DND-41 (cell line): ENCODE data around the gene GPATCH3.
"Not testable (repeated sequence)": the region's sequence is repeated elsewhere in the genome, so short reads cannot be mapped to it uniquely, and the experiment has no call there.

ENCODE experiments used
- ATAC-seq: fragments of 200-7000 bp; cut with Tn5 transposase; 3 replicates; pipeline ENCODE4 v1.9.1; 2021; ENCODE audit warnings: low read depth; ENCODE audit not compliant: insufficient read depth
- DNase-seq: peaks from one replicate; pipeline ENCODE4 v3.0.0-alpha.2; 2020
- H2AFZ ChIP-seq: 2 replicates; pipeline ENCODE4 v1.6.0; 2012; ENCODE audit warnings: low read depth, low read length
- H3K27ac ChIP-seq: 2 replicates; pipeline ENCODE4 v1.5.1; 2012; ENCODE audit warnings: low read length, inconsistent platforms
- H3K27me3 ChIP-seq: fragments of 200-600 bp; sonication (generic); 2 replicates; pipeline ENCODE4 v1.6.0; 2012; ENCODE audit warnings: low read length, mild to moderate bottlenecking, inconsistent platforms; ENCODE audit not compliant: insufficient read depth, poor library complexity
- H3K36me3 ChIP-seq: 2 replicates; pipeline ENCODE4 v1.5.1; 2012; ENCODE audit warnings: low read length, inconsistent platforms; ENCODE audit not compliant: insufficient read depth
- H3K4me1 ChIP-seq: 2 replicates; pipeline ENCODE4 v1.5.1; 2012; ENCODE audit warnings: mild to moderate bottlenecking, low read length; ENCODE audit not compliant: insufficient read depth
- H3K4me2 ChIP-seq: 2 replicates; pipeline ENCODE4 v1.6.0; 2012; ENCODE audit warnings: mild to moderate bottlenecking, moderate library complexity, low read length, inconsistent platforms; ENCODE audit not compliant: insufficient read depth
- H3K4me3 ChIP-seq, 2 experiments: fragments of 200-600 bp in 1 of 2; shearing (Covaris generic) in 1 of 2; 2 replicates each; pipeline ENCODE4 v1.5.1; 2012 to 2016; ENCODE audit warnings: inconsistent platforms in 2 of 2, low read length in 2 of 2, mild to moderate bottlenecking in 2 of 2, low read depth in 1 of 2, moderate library complexity in 1 of 2
- H3K79me2 ChIP-seq: 2 replicates; pipeline ENCODE4 v1.6.0; 2012; ENCODE audit warnings: low read length, inconsistent platforms; ENCODE audit not compliant: insufficient read depth
- H3K9ac ChIP-seq: 2 replicates; pipeline ENCODE4 v1.6.0; 2012; ENCODE audit warnings: low read depth, mild to moderate bottlenecking, inconsistent platforms, low read length, moderate library complexity
- H3K9me3 ChIP-seq: 2 replicates; pipeline ENCODE4 v1.5.1; 2012; ENCODE audit warnings: low read length, moderate library complexity, mild to moderate bottlenecking, inconsistent platforms; ENCODE audit not compliant: insufficient read depth, severe bottlenecking
- H4K20me1 ChIP-seq: 2 replicates; pipeline ENCODE4 v1.6.0; 2012; ENCODE audit warnings: low read length; ENCODE audit not compliant: insufficient read depth
- EZH2 ChIP-seq: IDR thresholded peaks from 3 replicates; pipeline ENCODE4 v1.6.1; 2012; ENCODE audit warnings: borderline replicate concordance, low read depth, mild to moderate bottlenecking, moderate library complexity, low read length, inconsistent platforms; ENCODE audit not compliant: severe bottlenecking
- TF ChIP-seq, protein P1 (sequence below): IDR thresholded peaks from 2 replicates; pipeline ENCODE4 v1.5.1; 2012; ENCODE audit warnings: borderline replicate concordance, low read length, moderate library complexity, mild to moderate bottlenecking; ENCODE audit not compliant: poor library complexity, severe bottlenecking; ENCODE audit errors: extremely low read depth

The GPATCH3 gene

DNA sequence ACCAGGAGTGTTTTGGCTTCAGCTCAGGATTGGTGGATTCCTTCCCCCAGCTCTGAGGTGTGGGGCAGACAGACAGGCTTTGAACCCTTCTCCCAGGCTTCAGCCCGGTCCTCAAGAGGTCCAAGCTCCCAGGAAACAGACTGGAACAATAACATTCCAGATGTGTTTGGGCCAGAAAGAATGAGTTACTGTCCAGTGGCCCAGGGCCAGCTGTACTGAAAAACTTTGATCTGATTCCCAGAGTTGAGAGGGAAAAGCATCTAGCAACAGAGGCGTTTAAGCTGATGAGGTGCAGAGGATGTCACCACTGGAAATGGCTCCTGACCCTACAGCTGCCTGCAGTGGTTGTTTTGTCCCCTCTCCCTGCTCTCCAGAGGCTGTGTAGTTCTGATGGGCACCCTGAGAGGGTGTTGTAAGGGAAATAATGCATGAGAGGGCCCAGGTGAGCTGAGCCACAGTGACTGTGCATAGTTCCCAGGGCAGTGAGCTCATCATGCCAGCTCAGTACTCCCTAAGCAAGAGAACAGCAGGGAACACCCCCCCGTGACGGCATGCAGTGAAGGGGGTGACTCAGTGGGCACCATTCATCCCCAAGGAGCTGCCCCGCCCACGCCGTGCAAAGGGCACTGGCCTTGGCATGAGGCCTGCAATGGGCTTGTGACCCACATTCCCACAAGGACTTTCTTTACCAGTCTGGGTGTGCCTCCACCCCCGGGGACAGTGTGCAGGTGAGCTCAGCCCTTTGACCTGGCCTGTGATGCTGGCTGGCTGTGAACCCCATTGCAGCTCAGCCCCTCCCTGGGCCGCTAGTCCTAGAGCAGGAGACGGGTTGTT lies 51.1 kb downstream of the GPATCH3 start:
- DNase-seq (no peak), ATAC-seq (no peak)
- H3K4me3 ChIP-seq: no peak overlapping the region
- no peaks in the 10 kb centered on the region for H3K79me2 ChIP-seq
- no peaks in the 10 kb centered on the region for H3K27me3 ChIP-seq
- H4K20me1 ChIP-seq: no peaks in the 10 kb centered on the region
- TF ChIP-seq, protein P1, sequence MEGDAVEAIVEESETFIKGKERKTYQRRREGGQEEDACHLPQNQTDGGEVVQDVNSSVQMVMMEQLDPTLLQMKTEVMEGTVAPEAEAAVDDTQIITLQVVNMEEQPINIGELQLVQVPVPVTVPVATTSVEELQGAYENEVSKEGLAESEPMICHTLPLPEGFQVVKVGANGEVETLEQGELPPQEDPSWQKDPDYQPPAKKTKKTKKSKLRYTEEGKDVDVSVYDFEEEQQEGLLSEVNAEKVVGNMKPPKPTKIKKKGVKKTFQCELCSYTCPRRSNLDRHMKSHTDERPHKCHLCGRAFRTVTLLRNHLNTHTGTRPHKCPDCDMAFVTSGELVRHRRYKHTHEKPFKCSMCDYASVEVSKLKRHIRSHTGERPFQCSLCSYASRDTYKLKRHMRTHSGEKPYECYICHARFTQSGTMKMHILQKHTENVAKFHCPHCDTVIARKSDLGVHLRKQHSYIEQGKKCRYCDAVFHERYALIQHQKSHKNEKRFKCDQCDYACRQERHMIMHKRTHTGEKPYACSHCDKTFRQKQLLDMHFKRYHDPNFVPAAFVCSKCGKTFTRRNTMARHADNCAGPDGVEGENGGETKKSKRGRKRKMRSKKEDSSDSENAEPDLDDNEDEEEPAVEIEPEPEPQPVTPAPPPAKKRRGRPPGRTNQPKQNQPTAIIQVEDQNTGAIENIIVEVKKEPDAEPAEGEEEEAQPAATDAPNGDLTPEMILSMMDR: no peak
- no peak for TF ChIP-seq EZH2
- H3K9ac ChIP-seq: no peak overlapping the region
- H3K4me2 ChIP-seq: no peak overlapping the region
- no peak overlapping the region for H2AFZ ChIP-seq
- no peaks in the 10 kb centered on the region for H3K9me3 ChIP-seq
- H3K4me1 ChIP-seq: no peaks in the 10 kb centered on the region
- H3K36me3 ChIP-seq: peaks cover 69% of the 10 kb centered on the region
- no peak overlapping the region for H3K27ac ChIP-seq

DNA sequence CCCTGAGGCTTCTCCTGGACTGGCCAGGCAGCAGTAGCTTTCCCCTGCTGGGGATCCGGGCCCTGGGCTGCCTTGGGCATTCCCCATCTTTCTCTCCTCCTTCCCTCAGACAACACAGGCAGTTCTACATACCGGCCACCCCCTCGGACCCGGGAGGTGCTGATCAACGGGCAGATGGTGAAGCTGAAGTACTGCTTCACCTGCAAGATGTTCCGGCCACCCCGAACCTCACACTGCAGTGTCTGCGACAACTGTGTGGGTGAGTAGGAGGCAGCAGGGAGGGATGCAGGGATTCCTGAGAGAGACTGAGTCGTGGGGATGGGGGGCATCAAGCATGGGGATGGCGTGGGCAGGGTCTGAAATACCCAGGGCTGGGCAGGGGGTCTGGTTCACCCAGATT lies 51.8 kb downstream of the GPATCH3 start:
- Histone ChIP-seq H3K27ac (no peak overlapping the region), H2AFZ (no peak overlapping the region), H3K9ac (no peak overlapping the region), H3K4me2 (no peak overlapping the region), H3K9me3 (no peaks in the 10 kb centered on the region), H3K4me1 (no peaks in the 10 kb centered on the region), H3K4me3 (no peak overlapping the region), H3K79me2 (no peaks in the 10 kb centered on the region), H3K27me3 (no peaks in the 10 kb centered on the region), H3K36me3 (peaks cover 67% of the 10 kb centered on the region), H4K20me1 (no peaks in the 10 kb centered on the region)
- DNase-seq: no peak
- no peak for ATAC-seq
- no peak for TF ChIP-seq EZH2
- TF ChIP-seq, protein P1: no peak

GRCh38 chr1:26847826-26848225 lies 52.4 kb downstream of the GPATCH3 start:
- ATAC-seq, H2AFZ ChIP-seq, H4K20me1 ChIP-seq, H3K27ac ChIP-seq, H3K27me3 ChIP-seq, DNase-seq, H3K4me1 ChIP-seq, H3K9me3 ChIP-seq, H3K9ac ChIP-seq, H3K4me3 ChIP-seq, H3K79me2 ChIP-seq, H3K4me2 ChIP-seq: not testable (repeated sequence)
- peaks cover 64% of the 10 kb centered on the region for H3K36me3 ChIP-seq

DNA sequence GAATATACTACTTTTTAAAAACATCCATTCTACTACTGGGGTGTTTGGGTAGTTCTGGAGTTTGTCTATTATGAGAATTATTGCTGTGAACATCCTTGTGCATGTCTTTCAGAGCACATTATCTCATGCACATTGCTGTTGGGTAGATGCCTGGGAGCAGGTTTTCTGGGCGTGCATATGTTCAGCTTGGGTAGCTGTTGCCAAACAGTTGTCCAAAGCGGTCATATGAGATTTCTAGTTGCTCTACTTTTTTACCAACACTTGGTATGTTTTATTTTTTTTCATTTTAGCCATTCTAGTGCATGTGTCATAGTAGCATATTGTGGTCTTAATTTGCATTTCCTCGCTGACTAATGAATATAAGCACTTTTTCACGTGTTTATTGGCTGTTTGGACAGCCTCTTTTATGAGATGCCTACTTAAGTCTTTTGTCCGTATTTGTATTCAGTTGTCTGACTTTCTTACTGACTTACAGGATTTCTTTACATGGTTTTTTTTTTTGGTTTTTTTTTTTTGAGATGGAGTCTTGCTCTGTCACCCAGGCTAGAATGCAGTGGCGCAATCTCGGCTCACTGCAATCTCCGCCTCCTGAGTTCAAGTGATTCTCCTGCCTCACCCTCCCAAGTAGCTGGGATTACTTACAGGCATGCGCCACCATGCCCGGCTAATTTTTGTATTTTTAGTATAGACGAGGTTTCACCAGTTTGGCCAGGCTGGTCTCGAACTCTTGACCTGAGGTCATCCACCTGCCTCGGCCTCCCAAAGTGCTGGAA lies 55.7 kb downstream of the GPATCH3 start:
- no peak overlapping the region for H3K9ac ChIP-seq
- DNase-seq (no peak), ATAC-seq (no peak)
- H2AFZ ChIP-seq: no peak overlapping the region
- H3K79me2 ChIP-seq: 0 out of 2 replicates have a peak, but pooled peaks cover 2% of the 10 kb centered on the region
- TF ChIP-seq, protein P1: no peak
- no peak for TF ChIP-seq EZH2
- H3K4me2 ChIP-seq: no peak overlapping the region
- no peak overlapping the region for H3K27ac ChIP-seq
- no peaks in the 10 kb centered on the region for H4K20me1 ChIP-seq
- H3K27me3 ChIP-seq: no peaks in the 10 kb centered on the region
- peaks cover 61% of the 10 kb centered on the region for H3K36me3 ChIP-seq
- H3K4me1 ChIP-seq: no peaks in the 10 kb centered on the region
- no peaks in the 10 kb centered on the region for H3K9me3 ChIP-seq
- H3K4me3 ChIP-seq: no peak overlapping the region
